Measurements from ENCODE around the gene TTLL10.

The TTLL10 gene

GRCh38 chr1:1157914-1158710, 15.6 kb upstream of the TTLL10 start:
- DNase-seq (ENCODE audit: low read depth), result no peak

GRCh38 chr1:1160281-1160930, 13.3 kb upstream of the TTLL10 start:
- DNase-seq (ENCODE audit: low read depth), result no peak

GRCh38 chr1:1161078-1161682, 12.5 kb upstream of the TTLL10 start:
- DNase-seq (ENCODE audit: low read depth), result no peak

GRCh38 chr1:1161683-1162079, 12.0 kb upstream of the TTLL10 start:
- no peak for DNase-seq (ENCODE audit: low read depth)

GRCh38 chr1:1162597-1163537, 10.8 kb upstream of the TTLL10 start:
- DNase-seq (ENCODE audit: low read depth), result no peak

GRCh38 chr1:1163538-1164070, 10.1 kb upstream of the TTLL10 start:
- no peak for DNase-seq (ENCODE audit: low read depth)

GRCh38 chr1:1164361-1164700, 9.3 kb upstream of the TTLL10 start:
- no peak for DNase-seq (ENCODE audit: low read depth)

- DNase-seq (ENCODE audit: low read depth), result no peak
These were observed 8.8 kb upstream of the TTLL10 start for GRCh38 chr1:1164701-1165451.

- no peak for DNase-seq (ENCODE audit: low read depth)
These were observed 8.2 kb upstream of the TTLL10 start for GRCh38 chr1:1165485-1165884.

GRCh38 chr1:1165900-1166421, 7.7 kb upstream of the TTLL10 start:
- DNase-seq (ENCODE audit: low read depth), result no peak

- no peak for DNase-seq (ENCODE audit: low read depth)
These were observed 6.9 kb upstream of the TTLL10 start for GRCh38 chr1:1166642-1167397.

- DNase-seq (ENCODE audit: low read depth), result no peak
These were observed 6.3 kb upstream of the TTLL10 start for GRCh38 chr1:1167398-1167821.

- no peak for DNase-seq (ENCODE audit: low read depth)
These were observed 5.7 kb upstream of the TTLL10 start for GRCh38 chr1:1167841-1168450.

- DNase-seq (ENCODE audit: low read depth), result no peak
These were observed 4.9 kb upstream of the TTLL10 start for GRCh38 chr1:1168451-1169411.

GRCh38 chr1:1169429-1170214, 4.1 kb upstream of the TTLL10 start:
- DNase-seq (ENCODE audit: low read depth), result no peak

GRCh38 chr1:1170215-1171091, 3.2 kb upstream of the TTLL10 start:
- no peak for DNase-seq (ENCODE audit: low read depth)

GRCh38 chr1:1171161-1171545, 2.5 kb upstream of the TTLL10 start:
- no peak for DNase-seq (ENCODE audit: low read depth)

Measured in HS-27A (cell line).